HG03045 (cell line): ENCODE results near the gene CA10.

Experiments
- ATAC-seq: cut with Tn5 transposase; IDR thresholded peaks from one replicate; pipeline ENCODE4 v1.9.1; 2021; ENCODE audit warnings: mild to moderate bottlenecking, moderate library complexity; ENCODE audit not compliant: unreplicated experiment

Gene CA10

GRCh38 chr17:51955245-51955644 is 203.3 kb downstream of the CA10 start:
- ATAC-seq, result no peak

GRCh38 chr17:51954232-51954765 is 204.2 kb downstream of the CA10 start:
- ATAC-seq, result no peak

- no peak for ATAC-seq
Measured at GRCh38 chr17:51951741-51952140, 206.8 kb downstream of the CA10 start.

GRCh38 chr17:51948128-51948527 is 210.4 kb downstream of the CA10 start:
- no peak for ATAC-seq

- no peak for ATAC-seq
Measured at GRCh38 chr17:51947160-51947735, 211.3 kb downstream of the CA10 start.

- ATAC-seq, result no peak
Measured at GRCh38 chr17:51946311-51946710, 212.2 kb downstream of the CA10 start.

GRCh38 chr17:51941272-51941671 is 217.2 kb downstream of the CA10 start:
- ATAC-seq, result no peak

GRCh38 chr17:51937264-51937663 is 221.2 kb downstream of the CA10 start:
- no peak for ATAC-seq

GRCh38 chr17:51935477-51935876 is 223.0 kb downstream of the CA10 start:
- no peak for ATAC-seq

- ATAC-seq, result no peak
Measured at GRCh38 chr17:51933647-51934046, 224.9 kb downstream of the CA10 start.

- no peak for ATAC-seq
Measured at GRCh38 chr17:51926448-51926847, 232.1 kb downstream of the CA10 start.

GRCh38 chr17:51921500-51921899 is 237.0 kb downstream of the CA10 start:
- ATAC-seq, result no peak

GRCh38 chr17:51914577-51914976 is 243.9 kb downstream of the CA10 start:
- no peak for ATAC-seq

GRCh38 chr17:51913491-51914205 is 244.9 kb downstream of the CA10 start:
- ATAC-seq, result no peak

GRCh38 chr17:51912939-51913338 is 245.6 kb downstream of the CA10 start:
- ATAC-seq, result no peak

- ATAC-seq, result no peak
Measured at GRCh38 chr17:51911237-51911636, 247.3 kb downstream of the CA10 start.

- no peak for ATAC-seq
Measured at GRCh38 chr17:51909971-51910370, 248.5 kb downstream of the CA10 start.

GRCh38 chr17:51908841-51909537 is 249.5 kb downstream of the CA10 start:
- no peak for ATAC-seq

GRCh38 chr17:51907041-51907440 is 251.5 kb downstream of the CA10 start:
- no peak for ATAC-seq

- no peak for ATAC-seq
Measured at GRCh38 chr17:51904379-51904778, 254.1 kb downstream of the CA10 start.

GRCh38 chr17:51901242-51901641 is 257.3 kb downstream of the CA10 start:
- ATAC-seq, result no peak

- ATAC-seq, result no peak
Measured at GRCh38 chr17:51891936-51892335, 266.6 kb downstream of the CA10 start.
